GM12878 (cell line): Measurements from ENCODE around the gene KDM5C. TPM values are rescaled to one million over a fixed set of nuclear protein-coding genes. Genes with fewer than 3 reads are reported as not detected.

Experiments used
- ATAC-seq: fragments of 200-7000 bp; cut with Tn5 transposase; 3 replicates; pipeline ENCODE4 v1.9.1; 2020; ENCODE audit warnings: mild to moderate bottlenecking, moderate library complexity
- Bru-seq: library from RNA; stranded (reverse); fragments of 400-500 nt; gene quantifications from one replicate; lab custom pipeline; 2021; lab: Mats Ljungman, UMichigan
- BruChase-seq, 2 experiments: library from RNA; stranded (reverse); fragments of 400-500 nt; gene quantifications; one replicate each; lab custom pipeline; 2021; lab: Mats Ljungman, UMichigan
- BruUV-seq: library from RNA; stranded (reverse); fragments of 400-500 nt; replicated peaks from 2 replicates; lab custom pipeline; 2021; lab: Mats Ljungman, UMichigan
- CTCF ChIA-PET: fragments of 300-600 bp; sonication (Branson Sonifier 250); formaldehyde crosslinking; extraction: SDS; loops from one replicate; lab custom pipeline; 2021; ENCODE audit warnings: inconsistent platforms; lab: Yijun Ruan, JAX
- POLR2A ChIA-PET: fragments of 350-600 bp; formaldehyde crosslinking; extraction: SDS; loops from one replicate; lab custom pipeline; 2021; ENCODE audit warnings: inconsistent platforms; lab: Charles Lee
- RAD21 ChIA-PET: fragments of 300-600 bp; sonication (Branson Sonifier 250); formaldehyde crosslinking; loops from one replicate; lab custom pipeline; 2023; ENCODE audit warnings: antibody characterized with exemption; ENCODE audit not compliant: unreplicated experiment; lab: Charles Lee
- SMC1A ChIA-PET: fragments of 300-600 bp; sonication (Branson Sonifier 250); formaldehyde crosslinking; loops from one replicate; lab custom pipeline; 2023; ENCODE audit not compliant: unreplicated experiment, uncharacterized antibody; lab: Charles Lee
- DNase-seq: peaks from one replicate; pipeline ENCODE4 v3.0.0-alpha.2; 2011; ENCODE audit warnings: low read depth, low spot score
- FAIRE-seq: peaks from 3 replicates; lab custom pipeline; 2011; peaks lifted over from hg19 to GRCh38; lab: Jason Lieb, UNC
- H2AFZ ChIP-seq: 2 replicates; pipeline ENCODE4 v1.6.0; 2011; ENCODE audit warnings: low read depth, low read length, control low read depth; ENCODE audit not compliant: control insufficient read depth
- H3K27ac ChIP-seq: 2 replicates; pipeline ENCODE4 v1.5.1; 2011; ENCODE audit warnings: control low read depth; ENCODE audit not compliant: control insufficient read depth, insufficient read depth
- H3K27me3 ChIP-seq, 2 experiments: replicated peaks in 1 of 2; 2 replicates each; pipeline versions ENCODE4 v1.6.0 to v1.6.1; 2011; ENCODE audit warnings: low read length in 1 of 2; ENCODE audit not compliant: control insufficient read depth in 2 of 2, insufficient read depth in 2 of 2
- H3K36me3 ChIP-seq, 2 experiments: 2 replicates each; pipeline ENCODE4 v1.5.1; 2011; ENCODE audit warnings: low read length in 1 of 2; ENCODE audit not compliant: control insufficient read depth in 2 of 2, insufficient read depth in 2 of 2
- H3K4me1 ChIP-seq: 2 replicates; pipeline ENCODE4 v1.6.1; 2011; ENCODE audit warnings: mild to moderate bottlenecking, low read length, moderate library complexity, mixed read lengths; ENCODE audit not compliant: control insufficient read depth, insufficient read depth
- H3K4me2 ChIP-seq: 2 replicates; pipeline ENCODE4 v1.6.0; 2011; ENCODE audit warnings: control low read depth; ENCODE audit not compliant: control insufficient read depth, insufficient read depth
- H3K4me3 ChIP-seq: fragments of 200-600 bp; sonication (generic); 2 replicates; pipeline ENCODE4 v1.5.1; 2016
- H3K79me2 ChIP-seq: 2 replicates; pipeline ENCODE4 v1.6.0; 2011; ENCODE audit warnings: low read length; ENCODE audit not compliant: control insufficient read depth, insufficient read depth
- H3K9ac ChIP-seq: 2 replicates; pipeline ENCODE4 v1.8.0; 2011; ENCODE audit warnings: low read length, control low read depth, mixed read lengths; ENCODE audit not compliant: control insufficient read depth, insufficient read depth
- H3K9me3 ChIP-seq: replicated peaks from 3 replicates; pipeline ENCODE4 v1.5.1; 2011; ENCODE audit warnings: mild to moderate bottlenecking, low read length; ENCODE audit not compliant: control insufficient read depth, insufficient read depth
- H4K20me1 ChIP-seq: 2 replicates; pipeline ENCODE4 v1.6.0; 2011; ENCODE audit not compliant: control insufficient read depth, insufficient read depth
- ATF2 ChIP-seq: IDR thresholded peaks from 2 replicates; pipeline ENCODE4 v1.6.1; 2012; ENCODE audit warnings: low read length, inconsistent platforms
- CBX3 ChIP-seq: fragments of 200-600 bp; sonication (generic); IDR thresholded peaks from 2 replicates; pipeline ENCODE4 v1.6.1; 2016; ENCODE audit warnings: low read depth, borderline replicate concordance
- GABPA ChIP-seq: IDR thresholded peaks from 2 replicates; pipeline ENCODE4 v1.6.1; 2014; ENCODE audit warnings: antibody characterized with exemption, low read depth, mild to moderate bottlenecking, inconsistent platforms
- GATAD2B ChIP-seq: fragments of 450-650 bp; conservative IDR thresholded peaks from 2 replicates; pipeline ENCODE4 v1.6.1; 2017; ENCODE audit warnings: low read depth, mild to moderate bottlenecking, moderate library complexity
- KDM1A ChIP-seq: fragments of 200-600 bp; sonication (generic); IDR thresholded peaks from 2 replicates; pipeline ENCODE4 v1.6.1; 2016; ENCODE audit warnings: borderline replicate concordance
- NBN ChIP-seq: fragments of 450-650 bp; IDR thresholded peaks from 2 replicates; pipeline ENCODE4 v1.6.1; 2016
- NKRF ChIP-seq: fragments of 450-650 bp; conservative IDR thresholded peaks from 2 replicates; pipeline ENCODE4 v1.6.1; 2017; ENCODE audit warnings: mild to moderate bottlenecking, moderate library complexity
- PAX8 ChIP-seq: fragments of 450-650 bp; IDR thresholded peaks from 2 replicates; pipeline ENCODE4 v1.6.1; 2017; ENCODE audit warnings: mild to moderate bottlenecking, moderate library complexity
- POLR2AphosphoS2 ChIP-seq: IDR thresholded peaks from 2 replicates; pipeline ENCODE4 v1.6.1; 2011; ENCODE audit warnings: low read depth, mild to moderate bottlenecking, low read length, improper control_type of control experiment, moderate library complexity
- POLR2AphosphoS5 ChIP-seq: IDR thresholded peaks from 2 replicates; pipeline ENCODE4 v1.6.1; 2011; ENCODE audit warnings: mild to moderate bottlenecking, low read length, inconsistent platforms
- RB1 ChIP-seq: fragments of 450-650 bp; formaldehyde crosslinking; IDR thresholded peaks from 2 replicates; pipeline ENCODE4 v1.6.1; 2017; ENCODE audit warnings: mild to moderate bottlenecking, borderline replicate concordance
- RELB ChIP-seq: fragments of 450-650 bp; IDR thresholded peaks from 2 replicates; pipeline ENCODE4 v1.6.1; 2017; ENCODE audit warnings: low read depth, mild to moderate bottlenecking, moderate library complexity
- WGBS: methylation state at CpG from one replicate; pipeline ENCODE4 v1.1.6; 2016; ENCODE audit warnings: low lambda C conversion rate; ENCODE audit not compliant: insufficient replicate concordance, insufficient coverage; ENCODE audit errors: missing lambda C conversion rate; 5-methylcytosine and 5-hydroxymethylcytosine counted together
- in situ Hi-C: fragments of 300-500 bp; cut with MboI; formaldehyde crosslinking; loops from 9 replicates; pipeline ENCODE4 v1.14.3; 2018; ENCODE audit warnings: mixed read lengths
- intact Hi-C: fragments of 100-400 bp; cut with micrococcal nuclease; formaldehyde crosslinking; loops from one replicate; pipeline ENCODE4 v1.14.2; 2022; ENCODE audit not compliant: unreplicated experiment
- long read RNA-seq, 2 experiments: library from polyadenylated mRNA; unstranded; transcript quantifications; one replicate each; pipeline ENCODE4 v2.0.0, GENCODE V29; 2019 to 2020
- polyA minus RNA-seq, 3 experiments: library from RNA; depleted of rRNA, polyadenylated mRNA; stranded (reverse); fragments of >200 nt; gene quantifications; 2 replicates each; pipeline ENCODE4 v1.2.3, GENCODE V29; 2011
- polyA plus RNA-seq, 11 experiments: library from polyadenylated mRNA; depleted of rRNA in 4 of 11; unstranded in 6 of 11; stranded (reverse) in 5 of 11; fragments of >200 nt; fragmentation: Nextera tagmentation in 4 of 11; fragmentation: Illumina TruSeq in 1 of 11; extraction: Ambion mirVana in 4 of 11; extraction: Trizol in 1 of 11; gene quantifications; 1 replicate in 1 of 11; 2 replicates in 10 of 11; pipeline versions ENCODE4 v1.2.1 to v1.2.3, GENCODE V29; 2011 to 2016; ENCODE audit warnings: inconsistent platforms in 2 of 11, missing spikeins in 2 of 11, low read depth in 1 of 11
- total RNA-seq, 4 experiments: library from RNA; depleted of rRNA in 3 of 4; stranded (reverse); fragments of >200 nt in 3 of 4; fragmentation: Illumina TruSeq in 1 of 4; extraction: Trizol in 1 of 4; gene quantifications; 2 replicates each; pipeline versions ENCODE4 v1.2.1 to v1.2.3, GENCODE V29; 2013 to 2021

The KDM5C gene
- total RNA-seq (2013; cell fraction: nucleolus; rRNA removed): 354 and 399 TPM in 2 replicates
- total RNA-seq (2014; rRNA removed) (48.0 and 59.2 TPM in 2 replicates), total RNA-seq (2014; rRNA removed; fragmentation: Illumina TruSeq; extraction: Trizol) (35.7 and 42.1 TPM in 2 replicates), total RNA-seq (2021) (99.4 and 110 TPM in 2 replicates), polyA plus RNA-seq (2011; rRNA removed) (40.2 and 88.5 TPM in 2 replicates), polyA plus RNA-seq (2014; fragmentation: Illumina TruSeq; extraction: Trizol) (45.1 and 51.0 TPM in 2 replicates), polyA plus RNA-seq (2014; fragmentation: Nextera tagmentation; extraction: Ambion mirVana) (1 to 10 TPM; 1.5 TPM), polyA plus RNA-seq (2014; rRNA removed) (58.5 and 64.7 TPM in 2 replicates), polyA plus RNA-seq (2016; fragmentation: Nextera tagmentation; extraction: Ambion mirVana) (10 to 100 TPM; 49.0 to 54.9 TPM), polyA minus RNA-seq (2011; rRNA and poly(A)+ RNA removed) (126 and 142 TPM in 2 replicates), Bru-seq, nascent RNA (percentile 93 among the genes with signal in this experiment), BruChase-seq, experiment 1, labeled RNA remaining after a 6-hour chase (percentile 95 among the genes with signal in this experiment), BruChase-seq, experiment 2, labeled RNA remaining after a 2-hour chase (percentile 93 among the genes with signal in this experiment)
- 34.8 TPM for polyA plus RNA-seq (2011; ENCODE audit: low read depth)
- 61.8 and 80.7 TPM in 2 replicates for polyA plus RNA-seq (2011; cell fraction: cytosol; rRNA removed)
- polyA plus RNA-seq (2011; cell fraction: nucleus; rRNA removed): 295 and 353 TPM in 2 replicates
- 63.5 and 69.1 TPM in 2 replicates for polyA plus RNA-seq (2012)
- 51.1 and 56.4 TPM in 2 replicates for polyA minus RNA-seq (2011; cell fraction: cytosol; rRNA and poly(A)+ RNA removed)
- 116 and 171 TPM in 2 replicates for polyA minus RNA-seq (2011; cell fraction: nucleus; rRNA and poly(A)+ RNA removed)
- long read RNA-seq, experiment 1, partial matches to known transcripts: 1 of 4 reads
- long read RNA-seq, experiment 1, other reads (novel, unspliced or antisense): 3 of 4 reads
- long read RNA-seq, experiment 2, partial matches to known transcripts: 1 of 4 reads
- long read RNA-seq, experiment 2, other reads (novel, unspliced or antisense): 3 of 4 reads

GRCh38 chrX:53224860-53225797 lies at the start of gene KDM5C:
Gene KDM5C (minus strand): TSS chrX:53225207. CDS start chrX:53224889, 318 bp downstream.
- Histone ChIP-seq H3K9me3 (no peaks in the 10 kb centered on the region; the same call in 2 of the 3 replicates), H2AFZ (peak within 1 kb of the TSS; percentile 99), H3K4me3 (peak within 1 kb of the TSS; percentile 96), H3K9ac (peak within 1 kb of the TSS; percentile 99), H3K79me2 (peaks cover 50% of the 10 kb centered on the region), H3K4me1 (peaks cover 9% of the 10 kb centered on the region), H3K27me3 (no peaks in the 10 kb centered on the region), H3K27ac (peak within 1 kb of the TSS; percentile 99), H4K20me1 (peaks cover 25% of the 10 kb centered on the region), H3K36me3 (peaks cover 3 to 5% of the 10 kb centered on the region in 2 experiments; a peak in 2 of 4 replicates), H3K4me2 (peak within 1 kb of the TSS; percentile 99)
- in situ Hi-C loops: no loop called here
- BruUV-seq: TSS peak; percentile 59
- RAD21 ChIA-PET: interaction anchor here (1.2 kb wide), 2 partner anchors 197 to 221 kb away, joined by 4 to 6 read pairs; partner anchors contain the start of genes RIBC1 and SMC1A
- peak; percentile 99 for FAIRE-seq
- intact Hi-C loops: loop anchor here (2.0 to 5.0 kb wide), 2 partner anchors 154 to 197 kb away; partner anchors contain the start of genes RIBC1 and SMC1A
- DNase-seq: peak; percentile 79
- CTCF ChIA-PET: interaction anchor here (0.7 to 1.4 kb wide), 3 partner anchors 14 to 92 kb away, joined by 3 to 5 read pairs (median 3); no protein-coding TSS in a partner anchor
- 1% methylated on average over 67 of the region's 67 CpGs for WGBS
- ATAC-seq: peak; percentile 87
- SMC1A ChIA-PET: interaction anchor here (0.9 to 2.2 kb wide), 5 partner anchors 9 to 24 kb away, joined by 3 to 6 read pairs (median 4); no protein-coding TSS in a partner anchor
- POLR2A ChIA-PET: interaction anchor here (0.8 to 1.2 kb wide), 3 partner anchors 22 to 197 kb away, joined by 3 to 4 read pairs (median 3); partner anchors contain the start of gene SMC1A
- TF ChIP-seq CBX3 (no peak), NBN (peak; percentile 97), POLR2AphosphoS2 (0 out of 2 replicates have a peak, but pooled peaks have one; percentile 58), NKRF (peak; percentile 79), KDM1A (no peak), RELB (peak; percentile 92), PAX8 (peak; percentile 90), ATF2 (no peak; the same call in none of the 2 replicates), RB1 (peak; percentile 96; the same call in 1 of the 2 replicates), GABPA (peak; percentile 57; the same call in 1 of the 2 replicates), GATAD2B (peak; percentile 30; the same call in 1 of the 2 replicates), POLR2AphosphoS5 (peak; percentile 90)
